Measurements from ENCODE around the gene TMEM140.

TMEM140 gene

DNA sequence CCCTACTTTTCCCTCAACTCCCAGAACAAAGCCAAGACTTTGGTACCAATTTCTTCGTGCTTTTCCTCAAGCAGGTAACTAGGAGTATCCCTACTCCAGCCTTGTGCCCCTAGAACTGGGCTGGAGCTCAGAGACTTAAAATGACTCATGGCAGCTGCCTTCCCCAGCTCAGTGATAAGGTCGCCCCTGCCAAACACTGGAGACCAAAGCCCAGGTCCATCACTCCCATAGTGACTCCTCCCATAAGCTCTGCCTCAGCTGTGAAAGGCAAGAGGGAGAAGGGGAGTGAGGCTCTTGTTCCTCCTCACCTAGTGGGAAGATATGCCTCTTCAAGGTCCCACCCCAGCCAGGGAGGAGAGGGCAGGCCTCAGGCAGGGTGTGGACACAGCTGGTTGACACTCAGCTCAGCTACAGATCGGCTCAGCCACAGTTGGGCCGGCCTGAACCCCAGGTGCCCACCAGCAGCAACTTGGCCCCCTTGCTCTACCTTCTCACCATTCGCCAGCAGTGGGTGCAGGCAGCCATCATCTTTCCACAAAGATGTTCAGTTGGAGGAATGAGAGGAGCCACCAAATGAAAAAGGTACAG lies 36.5 kb downstream of the TMEM140 start:
- peaks cover 37% of the 10 kb centered on the region for H3K9me3 ChIP-seq (ENCODE audit: control insufficient read depth, low read length)
- no peak overlapping the region for H3K4me3 ChIP-seq (ENCODE audit: extremely low read depth, insufficient read depth, low read length, poor library complexity, severe bottlenecking)
- peaks cover 40% of the 10 kb centered on the region for H3K36me3 ChIP-seq (ENCODE audit: control insufficient read depth, insufficient read depth, low read length)
- H3K4me1 ChIP-seq (ENCODE audit: control insufficient read depth, insufficient read depth, low read length, poor library complexity, severe bottlenecking): no peaks in the 10 kb centered on the region
- WGBS, 2 experiments (ENCODE audit: insufficient coverage in 2 of 2): 94 to 95% methylated on average over 2 to 3 of the region's 5 CpGs
- H3K27ac ChIP-seq (ENCODE audit: low read depth, low read length, severe bottlenecking): no peak overlapping the region

DNA sequence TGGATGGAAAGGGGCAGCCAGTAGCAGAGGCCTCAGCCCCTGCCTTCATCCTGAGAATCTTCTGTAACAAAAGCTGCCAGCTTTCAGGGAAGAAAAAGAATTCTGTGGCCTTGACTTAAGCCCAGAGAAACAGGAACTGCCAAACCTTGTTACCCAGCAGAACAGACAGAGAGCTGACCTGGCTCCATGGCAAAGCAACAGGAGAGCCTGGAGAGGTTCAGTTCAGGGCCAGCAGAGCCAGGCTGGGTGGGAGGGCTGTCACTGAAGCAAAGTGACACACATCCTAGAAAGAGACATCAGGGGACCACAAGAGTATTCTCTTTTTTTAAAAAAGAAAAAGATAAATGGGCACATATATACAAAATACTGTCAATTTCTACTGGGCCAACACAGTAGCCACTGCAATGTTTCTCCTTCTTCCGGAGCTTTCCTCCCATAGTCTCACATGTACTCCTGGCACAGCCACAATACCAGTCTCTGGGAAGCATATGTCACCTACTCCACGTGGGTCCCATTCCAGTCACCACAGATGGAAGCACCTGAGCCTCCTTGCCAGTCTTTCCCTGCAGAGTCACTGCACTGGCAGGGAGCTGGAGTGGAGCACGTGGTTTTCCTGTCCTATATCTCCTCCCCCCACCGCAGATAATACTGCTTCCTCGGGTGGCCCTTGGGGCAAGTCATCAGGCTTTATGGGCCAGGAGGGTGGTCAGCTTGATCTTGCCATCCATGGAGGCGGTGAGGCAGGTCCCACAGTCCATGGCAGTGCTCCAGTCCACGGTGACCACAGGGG lies 37.8 kb downstream of the TMEM140 start:
- WGBS, 2 experiments (ENCODE audit: insufficient coverage in 2 of 2): 81 to 94% methylated on average over 4 to 5 of the region's 7 CpGs

DNA sequence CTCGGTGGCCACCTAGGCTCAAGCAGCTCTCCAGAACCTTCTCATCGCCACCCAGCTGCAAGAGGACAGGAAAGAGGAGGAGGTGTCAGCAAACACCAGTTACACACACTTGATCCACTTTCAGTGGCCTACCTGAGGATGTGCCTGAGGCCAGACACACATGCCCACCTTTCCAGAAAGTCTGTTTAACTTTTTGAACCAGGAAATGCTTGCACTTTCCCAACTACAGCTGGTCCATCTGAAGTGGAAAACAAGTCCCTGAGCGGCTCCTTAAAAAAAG lies 38.3 kb downstream of the TMEM140 start:
- 71 to 100% methylated on average over 1 to 3 of the region's 3 CpGs for WGBS, 2 experiments (ENCODE audit: insufficient coverage in 2 of 2)
- no peak overlapping the region for H3K4me3 ChIP-seq (ENCODE audit: extremely low read depth, insufficient read depth, low read length, poor library complexity, severe bottlenecking)
- peaks cover 40% of the 10 kb centered on the region for H3K36me3 ChIP-seq (ENCODE audit: control insufficient read depth, insufficient read depth, low read length)
- H3K9me3 ChIP-seq (ENCODE audit: control insufficient read depth, low read length): peaks cover 19% of the 10 kb centered on the region
- H3K4me1 ChIP-seq (ENCODE audit: control insufficient read depth, insufficient read depth, low read length, poor library complexity, severe bottlenecking): no peaks in the 10 kb centered on the region
- H3K27ac ChIP-seq (ENCODE audit: low read depth, low read length, severe bottlenecking): no peak overlapping the region

More for the DNA sequence above, 37.8 kb downstream of the TMEM140 start:
- peaks cover 40% of the 10 kb centered on the region for H3K36me3 ChIP-seq (ENCODE audit: control insufficient read depth, insufficient read depth, low read length)
- H3K9me3 ChIP-seq (ENCODE audit: control insufficient read depth, low read length): peaks cover 24% of the 10 kb centered on the region
- H3K27ac ChIP-seq (ENCODE audit: low read depth, low read length, severe bottlenecking): no peak overlapping the region
- H3K4me1 ChIP-seq (ENCODE audit: control insufficient read depth, insufficient read depth, low read length, poor library complexity, severe bottlenecking): no peaks in the 10 kb centered on the region
- H3K4me3 ChIP-seq (ENCODE audit: extremely low read depth, insufficient read depth, low read length, poor library complexity, severe bottlenecking): no peak overlapping the region

DNA sequence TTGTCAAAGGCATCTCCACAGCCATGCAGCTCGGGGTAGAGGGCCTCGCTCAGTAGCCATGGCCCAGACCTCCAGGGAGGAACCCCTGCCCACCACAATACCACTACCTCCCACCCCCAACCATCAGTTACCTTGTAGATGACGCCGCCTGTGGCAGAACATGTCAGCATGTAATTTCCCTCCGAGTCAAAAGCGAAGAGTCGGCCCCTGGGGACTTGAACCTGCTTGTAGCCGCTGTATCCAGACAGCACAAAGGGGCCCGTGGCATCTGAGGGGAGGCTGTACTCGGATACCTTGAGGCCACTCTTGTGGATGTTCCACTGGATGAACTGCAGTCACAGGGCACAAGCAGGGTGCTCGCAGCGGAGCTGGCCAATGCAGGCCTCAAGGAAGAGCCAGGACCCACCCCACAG lies 39.0 kb downstream of the TMEM140 start:
- 89% methylated on average over 11 to 12 of the region's 12 CpGs for WGBS, 2 experiments (ENCODE audit: insufficient coverage in 2 of 2)
- no peak overlapping the region for H3K27ac ChIP-seq (ENCODE audit: low read depth, low read length, severe bottlenecking)
- H3K36me3 ChIP-seq (ENCODE audit: control insufficient read depth, insufficient read depth, low read length): peaks cover 43% of the 10 kb centered on the region
- H3K9me3 ChIP-seq (ENCODE audit: control insufficient read depth, low read length): peaks cover 12% of the 10 kb centered on the region
- H3K4me3 ChIP-seq (ENCODE audit: extremely low read depth, insufficient read depth, low read length, poor library complexity, severe bottlenecking): no peak overlapping the region
- H3K4me1 ChIP-seq (ENCODE audit: control insufficient read depth, insufficient read depth, low read length, poor library complexity, severe bottlenecking): no peaks in the 10 kb centered on the region

DNA sequence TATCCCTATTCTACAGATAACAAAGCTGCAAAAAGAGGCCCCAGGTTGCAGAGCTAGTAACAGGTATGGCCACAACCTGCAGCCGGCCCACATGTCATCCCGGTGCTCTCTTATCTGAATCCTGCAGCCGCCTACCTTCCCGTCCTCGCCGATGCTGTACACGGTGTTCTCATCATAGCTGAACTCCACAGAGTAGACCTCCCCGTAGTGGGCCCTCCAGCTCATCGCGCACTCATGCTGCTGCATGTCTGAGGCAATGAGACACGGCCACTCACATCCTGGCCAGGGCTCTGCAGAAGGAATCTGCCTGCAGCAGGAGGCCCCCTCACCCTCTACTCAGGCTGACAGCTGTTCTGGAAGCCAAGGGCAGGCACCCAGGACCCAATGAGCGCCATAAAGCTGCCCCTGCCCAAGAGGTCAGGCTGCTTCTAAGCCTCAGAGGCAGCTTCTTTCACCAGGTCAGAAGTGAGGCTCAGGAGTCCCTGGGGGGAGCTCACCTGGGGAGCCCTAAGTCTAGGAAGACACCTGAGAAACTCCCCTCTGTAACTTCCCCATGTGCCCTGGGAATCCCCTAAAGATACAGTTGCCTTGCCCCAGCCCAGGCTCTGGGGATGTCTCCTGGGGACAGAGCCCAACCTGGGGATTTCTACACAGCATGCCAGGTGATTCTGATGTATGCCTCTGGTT lies 40.6 kb downstream of the TMEM140 start:
- no peak overlapping the region for H3K27ac ChIP-seq (ENCODE audit: low read depth, low read length, severe bottlenecking)
- WGBS, 2 experiments (ENCODE audit: insufficient coverage in 2 of 2): 95 to 99% methylated on average over 11 to 12 of the region's 12 CpGs
- no peaks in the 10 kb centered on the region for H3K9me3 ChIP-seq (ENCODE audit: control insufficient read depth, low read length)
- no peak overlapping the region for H3K4me3 ChIP-seq (ENCODE audit: extremely low read depth, insufficient read depth, low read length, poor library complexity, severe bottlenecking)
- H3K36me3 ChIP-seq (ENCODE audit: control insufficient read depth, insufficient read depth, low read length): peaks cover 47% of the 10 kb centered on the region
- no peaks in the 10 kb centered on the region for H3K4me1 ChIP-seq (ENCODE audit: control insufficient read depth, insufficient read depth, low read length, poor library complexity, severe bottlenecking)

DNA sequence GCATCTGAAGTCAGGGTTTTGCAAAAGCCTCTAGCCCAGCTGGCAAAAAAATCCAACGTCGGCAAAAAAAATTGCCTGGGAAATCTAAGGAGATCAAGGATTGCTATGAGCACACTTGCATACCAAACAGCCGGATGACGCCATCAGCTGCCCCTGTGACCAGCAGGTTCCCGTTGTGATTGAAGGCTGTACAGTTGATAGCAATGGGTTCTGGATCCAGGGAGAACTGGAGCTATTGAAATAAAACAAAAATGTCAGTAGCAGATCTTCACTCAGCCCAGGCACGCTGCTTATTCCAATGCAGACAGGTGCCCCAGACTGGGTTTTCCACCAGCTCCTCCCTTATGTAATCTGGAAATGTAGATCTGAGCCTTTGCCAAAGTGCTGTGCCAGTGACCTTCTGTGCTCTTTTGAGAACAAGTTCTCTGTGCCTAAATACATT lies 41.4 kb downstream of the TMEM140 start:
- H3K4me1 ChIP-seq (ENCODE audit: control insufficient read depth, insufficient read depth, low read length, poor library complexity, severe bottlenecking): peaks cover 5% of the 10 kb centered on the region
- H3K36me3 ChIP-seq (ENCODE audit: control insufficient read depth, insufficient read depth, low read length): peaks cover 44% of the 10 kb centered on the region
- no peak overlapping the region for H3K27ac ChIP-seq (ENCODE audit: low read depth, low read length, severe bottlenecking)
- 95 to 98% methylated on average over 6 of the region's 6 CpGs for WGBS, 2 experiments (ENCODE audit: insufficient coverage in 2 of 2)
- H3K9me3 ChIP-seq (ENCODE audit: control insufficient read depth, low read length): no peaks in the 10 kb centered on the region
- no peak overlapping the region for H3K4me3 ChIP-seq (ENCODE audit: extremely low read depth, insufficient read depth, low read length, poor library complexity, severe bottlenecking)

DNA sequence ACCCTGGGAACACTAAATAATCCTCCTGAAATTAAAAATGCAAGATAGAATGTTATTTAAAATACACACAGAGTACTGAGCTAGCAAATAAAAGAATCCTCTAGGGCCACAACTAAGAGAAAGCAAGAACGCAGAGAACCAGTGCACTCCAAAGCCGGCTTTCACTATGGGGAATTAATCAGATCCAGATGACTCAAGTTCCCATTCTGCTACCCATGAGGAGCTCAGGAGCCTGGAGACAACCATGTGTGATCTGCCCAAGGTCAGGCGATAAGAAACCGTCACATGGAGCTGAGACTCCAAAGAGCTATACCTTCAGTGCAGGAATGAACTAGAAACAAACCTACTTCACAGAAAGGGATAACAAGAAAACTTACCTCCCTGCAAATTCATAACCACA lies 42.1 kb downstream of the TMEM140 start:
- Histone ChIP-seq H3K27ac (ENCODE audit: low read depth, low read length, severe bottlenecking) (no peak overlapping the region), H3K36me3 (ENCODE audit: control insufficient read depth, insufficient read depth, low read length) (peaks cover 51% of the 10 kb centered on the region), H3K4me3 (ENCODE audit: extremely low read depth, insufficient read depth, low read length, poor library complexity, severe bottlenecking) (no peak overlapping the region), H3K9me3 (ENCODE audit: control insufficient read depth, low read length) (no peaks in the 10 kb centered on the region), H3K4me1 (ENCODE audit: control insufficient read depth, insufficient read depth, low read length, poor library complexity, severe bottlenecking) (peaks cover 5% of the 10 kb centered on the region)
- 93 to 100% methylated on average over 3 to 4 of the region's 4 CpGs for WGBS, 2 experiments (ENCODE audit: insufficient coverage in 2 of 2)

DNA sequence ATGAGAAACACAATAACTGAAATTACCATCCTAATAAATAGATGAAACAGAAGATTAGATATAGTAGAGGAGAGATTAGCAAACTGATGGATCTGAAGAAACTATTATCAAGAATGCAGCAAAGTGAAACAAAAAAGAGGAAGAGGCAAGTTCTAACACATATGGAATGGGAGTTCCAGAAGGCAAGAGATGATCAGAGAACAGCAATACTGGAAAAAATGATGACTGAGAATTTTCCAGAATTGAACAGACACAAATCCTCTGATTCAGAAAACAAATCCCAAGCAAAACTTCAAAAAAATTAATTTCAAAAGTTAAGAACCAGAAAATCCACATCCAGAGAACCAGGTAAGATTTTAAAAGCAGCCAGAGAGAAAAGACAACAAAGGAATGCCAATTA lies 42.8 kb downstream of the TMEM140 start:
- Histone ChIP-seq H3K4me1 (ENCODE audit: control insufficient read depth, insufficient read depth, low read length, poor library complexity, severe bottlenecking) (peaks cover 5% of the 10 kb centered on the region), H3K36me3 (ENCODE audit: control insufficient read depth, insufficient read depth, low read length) (peaks cover 45% of the 10 kb centered on the region), H3K9me3 (ENCODE audit: control insufficient read depth, low read length) (no peaks in the 10 kb centered on the region), H3K4me3 (ENCODE audit: extremely low read depth, insufficient read depth, low read length, poor library complexity, severe bottlenecking) (no peak overlapping the region), H3K27ac (ENCODE audit: low read depth, low read length, severe bottlenecking) (no peak overlapping the region)

DNA sequence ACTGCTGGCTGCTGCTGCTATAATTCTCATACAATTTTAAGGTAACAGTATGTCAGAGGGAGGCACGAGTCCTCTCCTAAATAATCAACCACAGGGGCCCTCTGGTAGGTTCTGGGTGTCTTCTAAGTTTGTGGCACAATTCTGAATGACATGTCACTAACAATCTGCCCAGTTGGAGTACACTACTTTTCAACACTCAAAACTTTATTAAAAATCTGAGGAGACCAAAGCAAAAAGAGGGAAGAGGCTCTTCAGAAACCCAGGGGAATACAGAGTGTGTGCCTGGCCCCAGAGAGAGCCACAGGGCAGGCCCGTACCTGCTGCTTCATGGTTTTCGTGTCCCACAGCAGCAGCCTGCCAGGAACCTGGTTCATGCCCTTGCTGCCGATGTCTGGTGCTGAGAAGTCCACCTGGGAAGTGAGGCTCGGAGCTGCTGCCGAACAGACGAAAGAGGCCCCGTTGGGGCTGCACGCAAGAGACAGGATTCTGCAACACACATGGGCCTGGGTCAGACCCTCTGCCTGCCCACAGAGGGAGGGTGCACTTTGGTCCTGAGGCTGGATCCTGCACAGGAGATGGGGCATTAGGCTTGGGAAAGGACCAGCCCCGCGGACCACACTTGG lies 45.2 kb downstream of the TMEM140 start:
- no peaks in the 10 kb centered on the region for H3K9me3 ChIP-seq (ENCODE audit: control insufficient read depth, low read length)
- H3K36me3 ChIP-seq (ENCODE audit: control insufficient read depth, insufficient read depth, low read length): peaks cover 45% of the 10 kb centered on the region
- 99 to 100% methylated on average over 7 to 10 of the region's 11 CpGs for WGBS, 2 experiments (ENCODE audit: insufficient coverage in 2 of 2)
- H3K4me3 ChIP-seq (ENCODE audit: extremely low read depth, insufficient read depth, low read length, poor library complexity, severe bottlenecking): no peak overlapping the region
- no peak overlapping the region for H3K27ac ChIP-seq (ENCODE audit: low read depth, low read length, severe bottlenecking)
- H3K4me1 ChIP-seq (ENCODE audit: control insufficient read depth, insufficient read depth, low read length, poor library complexity, severe bottlenecking): peaks cover 5% of the 10 kb centered on the region

DNA sequence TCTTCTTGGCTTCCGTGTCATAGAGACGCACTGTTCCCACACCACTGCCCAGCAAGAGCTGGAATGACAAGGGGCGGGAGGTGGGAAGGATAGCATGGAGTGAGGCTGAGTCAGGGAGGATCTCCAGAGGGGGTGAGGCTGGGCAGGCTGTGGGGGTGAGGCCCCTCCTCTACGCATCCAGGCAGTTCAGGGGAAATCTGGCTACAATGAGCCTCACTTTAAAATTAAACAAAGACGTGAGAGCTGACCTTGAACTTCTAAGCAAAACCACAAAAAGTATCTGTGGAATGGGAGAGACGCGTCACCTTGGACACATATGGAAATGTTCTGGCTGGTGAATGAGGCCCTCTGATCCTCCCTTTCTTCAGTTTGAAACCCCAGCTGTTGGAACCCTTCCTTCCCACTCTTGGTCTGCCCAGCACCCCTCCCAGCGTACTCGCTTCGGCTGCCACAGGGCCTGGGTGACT lies 45.8 kb downstream of the TMEM140 start:
- H3K4me3 ChIP-seq (ENCODE audit: extremely low read depth, insufficient read depth, low read length, poor library complexity, severe bottlenecking): no peak overlapping the region
- WGBS, 2 experiments (ENCODE audit: insufficient coverage in 2 of 2): 88 to 91% methylated on average over 4 to 10 of the region's 10 CpGs

More for the DNA sequence above, 45.8 kb downstream of the TMEM140 start:
- H3K36me3 ChIP-seq (ENCODE audit: control insufficient read depth, insufficient read depth, low read length): peaks cover 50% of the 10 kb centered on the region
- no peak overlapping the region for H3K27ac ChIP-seq (ENCODE audit: low read depth, low read length, severe bottlenecking)
- peaks cover 5% of the 10 kb centered on the region for H3K4me1 ChIP-seq (ENCODE audit: control insufficient read depth, insufficient read depth, low read length, poor library complexity, severe bottlenecking)
- H3K9me3 ChIP-seq (ENCODE audit: control insufficient read depth, low read length): no peaks in the 10 kb centered on the region

Data from mesodermal cell (in vitro differentiated cells).